IMR-90 (cell line): ENCODE data around the gene HLX. TPM values are rescaled to one million over a fixed set of nuclear protein-coding genes. Genes with fewer than 3 reads are reported as not detected.

Experiments used
- ATAC-seq: fragments of 200-7000 bp; cut with Tn5 transposase; 2 replicates; pipeline ENCODE4 v1.9.1; 2020; ENCODE audit warnings: low read depth, mild to moderate bottlenecking, moderate library complexity
- BruUV-seq: library from RNA; stranded (reverse); fragments of 400-500 nt; replicated peaks from 2 replicates; lab custom pipeline; 2021; lab: Mats Ljungman, UMichigan
- CTCF ChIA-PET: fragments of 300-600 bp; formaldehyde crosslinking; extraction: SDS; loops from one replicate; lab custom pipeline; 2021; ENCODE audit warnings: antibody characterized with exemption; lab: Yijun Ruan, JAX
- POLR2A ChIA-PET: fragments of 300-600 bp; sonication (Branson Sonifier 250); formaldehyde crosslinking; loops from one replicate; lab custom pipeline; 2022; ENCODE audit warnings: antibody characterized with exemption; ENCODE audit not compliant: unreplicated experiment; lab: Charles Lee
- DNase-seq: peaks from one replicate; pipeline ENCODE4 v3.0.0; 2013
- H2AFZ ChIP-seq: replicated peaks from 2 replicates; pipeline ENCODE3; 2013; ENCODE audit warnings: low read length, mild to moderate bottlenecking; ENCODE audit not compliant: poor library complexity
- H2AK5ac ChIP-seq: 2 replicates; pipeline ENCODE4 v1.6.1; 2013; ENCODE audit warnings: low read depth, low read length, inconsistent platforms
- H2AK9ac ChIP-seq: replicated peaks from 2 replicates; pipeline ENCODE3; 2013; ENCODE audit warnings: mild to moderate bottlenecking, low read depth, low read length, moderate library complexity; ENCODE audit not compliant: poor library complexity
- H2BK120ac ChIP-seq: 2 replicates; pipeline ENCODE4 v1.6.1; 2013; ENCODE audit warnings: low read depth, low read length, inconsistent platforms
- H2BK15ac ChIP-seq: 3 replicates; pipeline ENCODE4 v1.6.1; 2013; ENCODE audit warnings: low read depth, low read length, inconsistent platforms
- H2BK20ac ChIP-seq: 2 replicates; pipeline ENCODE4 v1.6.1; 2013; ENCODE audit warnings: low read depth, mild to moderate bottlenecking, inconsistent platforms, low read length, moderate library complexity
- H2BK5ac ChIP-seq: 2 replicates; pipeline ENCODE4 v1.6.1; 2013; ENCODE audit warnings: mild to moderate bottlenecking, low read depth, low read length, inconsistent platforms; ENCODE audit not compliant: poor library complexity, severe bottlenecking
- H3K14ac ChIP-seq: replicated peaks from 2 replicates; pipeline ENCODE4 v1.6.1; 2013; ENCODE audit warnings: low read depth, low read length, inconsistent platforms
- H3K18ac ChIP-seq: 2 replicates; pipeline ENCODE4 v1.6.1; 2013; ENCODE audit warnings: low read depth, low read length, control low read depth
- H3K23ac ChIP-seq: 2 replicates; pipeline ENCODE4 v1.6.1; 2013; ENCODE audit warnings: low read depth, low read length, inconsistent platforms
- H3K27ac ChIP-seq: 2 replicates; pipeline ENCODE4 v1.5.1; 2013; ENCODE audit warnings: mild to moderate bottlenecking, control low read depth, low read length; ENCODE audit not compliant: insufficient read depth
- H3K27me3 ChIP-seq: 2 replicates; pipeline ENCODE4 v1.6.1; 2013; ENCODE audit warnings: low read length; ENCODE audit not compliant: control insufficient read depth, insufficient read depth
- H3K36me3 ChIP-seq: 2 replicates; pipeline ENCODE4 v1.6.1; 2013; ENCODE audit warnings: low read length, mixed read lengths; ENCODE audit not compliant: control insufficient read depth, insufficient read depth
- H3K4ac ChIP-seq: 2 replicates; pipeline ENCODE4 v1.6.1; 2013; ENCODE audit warnings: low read depth, low read length, inconsistent platforms
- H3K4me1 ChIP-seq: 2 replicates; pipeline ENCODE4 v1.6.1; 2013; ENCODE audit warnings: low read length, mixed read lengths; ENCODE audit not compliant: control insufficient read depth, insufficient read depth
- H3K4me2 ChIP-seq: 2 replicates; pipeline ENCODE4 v1.6.1; 2013; ENCODE audit warnings: low read depth, mild to moderate bottlenecking, control low read depth, low read length, moderate library complexity
- H3K4me3 ChIP-seq: 2 replicates; pipeline ENCODE4 v1.5.1; 2013; ENCODE audit warnings: low read depth, mild to moderate bottlenecking, control low read depth, low read length, moderate library complexity; ENCODE audit not compliant: insufficient read depth
- H3K56ac ChIP-seq: 2 replicates; pipeline ENCODE4 v1.6.1; 2013; ENCODE audit warnings: low read length, inconsistent platforms; ENCODE audit not compliant: insufficient read depth; ENCODE audit errors: extremely low read depth
- H3K79me1 ChIP-seq, 2 experiments: 2 replicates each; pipeline ENCODE4 v1.6.1; 2013; ENCODE audit warnings: low read length in 2 of 2, inconsistent platforms in 1 of 2, low read depth in 1 of 2
- H3K9ac ChIP-seq: 2 replicates; pipeline ENCODE4 v1.6.1; 2013; ENCODE audit warnings: low read depth, low read length, control low read depth
- H3K9me1 ChIP-seq: 2 replicates; pipeline ENCODE4 v1.6.1; 2013; ENCODE audit warnings: low read length, inconsistent platforms; ENCODE audit not compliant: insufficient read depth
- H3K9me3 ChIP-seq: 2 replicates; pipeline ENCODE4 v1.6.1; 2013; ENCODE audit warnings: low read length; ENCODE audit not compliant: control insufficient read depth, insufficient read depth
- H4K20me1 ChIP-seq: 2 replicates; pipeline ENCODE4 v1.6.1; 2013; ENCODE audit warnings: low read length, inconsistent platforms; ENCODE audit not compliant: insufficient read depth
- H4K5ac ChIP-seq: 2 replicates; pipeline ENCODE4 v1.6.1; 2013; ENCODE audit warnings: mild to moderate bottlenecking, low read depth, low read length, control low read depth
- H4K8ac ChIP-seq, 2 experiments: 2 replicates each; pipeline ENCODE4 v1.6.1; 2013; ENCODE audit warnings: low read depth in 2 of 2, low read length in 2 of 2, control low read depth in 1 of 2, inconsistent platforms in 1 of 2
- H4K91ac ChIP-seq: 2 replicates; pipeline ENCODE4 v1.6.1; 2013; ENCODE audit warnings: low read depth, low read length, inconsistent platforms; ENCODE audit not compliant: insufficient read depth
- BHLHE40 ChIP-seq: fragments of 150-350 bp; IDR thresholded peaks from 2 replicates; pipeline ENCODE4 v1.6.1; 2016; ENCODE audit warnings: mild to moderate bottlenecking, low read depth, low read length
- CEBPB ChIP-seq: IDR thresholded peaks from 2 replicates; pipeline ENCODE4 v1.6.1; 2012; ENCODE audit warnings: low read depth, low read length, improper control_type of control experiment
- CHD1 ChIP-seq: IDR thresholded peaks from 2 replicates; pipeline ENCODE4 v1.6.1; 2012; ENCODE audit warnings: low read depth, low read length, improper control_type of control experiment
- FOS ChIP-seq: fragments of 150-350 bp; IDR thresholded peaks from 2 replicates; pipeline ENCODE4 v1.6.1; 2016; ENCODE audit warnings: low read depth, low read length
- MAFK ChIP-seq: IDR thresholded peaks from 2 replicates; pipeline ENCODE4 v1.6.1; 2012; ENCODE audit warnings: low read depth, low read length, improper control_type of control experiment
- MAZ ChIP-seq: IDR thresholded peaks from 2 replicates; pipeline ENCODE4 v1.6.1; 2012; ENCODE audit warnings: low read depth, mild to moderate bottlenecking, low read length, improper control_type of control experiment, moderate library complexity, borderline replicate concordance
- MXI1 ChIP-seq: IDR thresholded peaks from 2 replicates; pipeline ENCODE4 v1.6.1; 2012; ENCODE audit warnings: low read depth, mild to moderate bottlenecking, low read length, moderate library complexity, borderline replicate concordance
- NFE2L2 ChIP-seq: fragments of 150-350 bp; IDR thresholded peaks from 2 replicates; pipeline ENCODE4 v1.6.1; 2016; ENCODE audit warnings: low read depth, mild to moderate bottlenecking, low read length
- POLR2A ChIP-seq: IDR thresholded peaks from 2 replicates; pipeline ENCODE4 v1.6.1; 2012; ENCODE audit warnings: mild to moderate bottlenecking, low read depth, low read length
- RAD21 ChIP-seq: IDR thresholded peaks from 2 replicates; pipeline ENCODE4 v1.6.1; 2012; ENCODE audit warnings: low read length, improper control_type of control experiment
- RCOR1 ChIP-seq: IDR thresholded peaks from 2 replicates; pipeline ENCODE4 v1.6.1; 2012; ENCODE audit warnings: mild to moderate bottlenecking, low read length, improper control_type of control experiment; ENCODE audit not compliant: insufficient replicate concordance
- RFX5 ChIP-seq: IDR thresholded peaks from 2 replicates; pipeline ENCODE4 v1.8.0; 2012; ENCODE audit warnings: low read depth, mild to moderate bottlenecking, low read length, moderate library complexity
- SMC3 ChIP-seq: fragments of 150-350 bp; IDR thresholded peaks from 2 replicates; pipeline ENCODE4 v1.6.1; 2016; ENCODE audit warnings: low read depth, mild to moderate bottlenecking, antibody characterized with exemption, low read length, moderate library complexity
- WGBS, 2 experiments: methylation state at CpG; one replicate each; pipeline versions ENCODE4 v1.1.5 to v1.1.7; 2013; ENCODE audit warnings: missing lambda C conversion rate in 2 of 2; ENCODE audit not compliant: insufficient read length in 1 of 2; ENCODE audit errors: extremely low coverage in 2 of 2; 5-methylcytosine and 5-hydroxymethylcytosine counted together
- dilution Hi-C: fragments of 300-500 bp; cut with HindIII; formaldehyde crosslinking; loops from one replicate; pipeline ENCODE4 v1.14.3; 2018; ENCODE audit warnings: low sequenced_read_pairs; ENCODE audit not compliant: unreplicated experiment
- in situ Hi-C: fragments of 300-500 bp; cut with MboI; formaldehyde crosslinking; loops from 3 replicates; pipeline ENCODE4 v1.14.3; 2019; ENCODE audit warnings: low sequenced_read_pairs, inconsistent platforms, mixed read lengths
- intact Hi-C: fragments of 100-400 bp; cut with micrococcal nuclease; formaldehyde crosslinking; loops from 2 replicates; pipeline ENCODE4 v1.10.0; 2022
- polyA plus RNA-seq, 3 experiments: library from polyadenylated mRNA; depleted of rRNA; stranded (reverse); fragments of >200 nt; gene quantifications; 2 replicates each; pipeline ENCODE4 v1.2.3, GENCODE V29; 2012; ENCODE audit warnings: low replicate concordance in 1 of 3
- total RNA-seq: library from RNA; depleted of rRNA; stranded (reverse); fragments of >200 nt; gene quantifications from 2 replicates; pipeline ENCODE4 v1.2.3, GENCODE V29; 2012
- TF ChIP-seq, protein P1 (sequence below): fragments of 150-350 bp; IDR thresholded peaks from 2 replicates; pipeline ENCODE4 v1.6.1; 2017; ENCODE audit warnings: mild to moderate bottlenecking, antibody characterized with exemption, low read length, low read depth
- TF ChIP-seq, protein P2 (sequence below): fragments of 150-350 bp; IDR thresholded peaks from 2 replicates; pipeline ENCODE4 v1.6.1; 2016; ENCODE audit warnings: low read depth, mild to moderate bottlenecking, low read length, moderate library complexity, borderline replicate concordance
- TF ChIP-seq, protein P3 (sequence below): conservative IDR thresholded peaks from 2 replicates; pipeline ENCODE4 v1.5.1; 2012; ENCODE audit warnings: mild to moderate bottlenecking, low read depth, low read length, improper control_type of control experiment

HLX gene
- total and polyA plus RNA-seq, 2 of the 4 experiments (the other 2 are of a cell fraction), result 4.3 to 6.1 TPM

DNA sequence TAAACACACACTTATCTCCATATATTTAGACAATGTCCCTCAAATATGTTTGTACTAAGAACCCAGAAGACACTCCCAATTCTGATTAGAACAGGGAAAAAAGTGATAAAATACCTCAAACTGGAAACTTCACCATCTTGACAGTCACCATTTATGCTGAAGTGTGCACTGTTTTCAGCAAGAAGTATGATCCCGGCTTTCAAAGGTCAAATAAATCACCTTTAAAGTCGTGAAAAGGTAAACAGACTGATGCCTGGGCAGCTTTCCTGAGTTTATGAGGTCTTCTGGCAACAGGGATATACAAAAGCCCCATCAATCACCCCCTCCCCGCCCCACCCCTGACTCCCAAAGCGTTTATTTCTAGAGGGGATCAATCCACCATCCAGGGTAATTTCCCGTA lies 37.9 kb downstream of the HLX start:
- 14% methylated on average over 2 of the region's 5 CpGs; no CpG with 5 or more reads in 1 of the 2 experiments for WGBS, 2 experiments
- POLR2A ChIA-PET, result no interaction called here
- Histone ChIP-seq H2BK5ac (no peak overlapping the region), H2AK5ac (no peak overlapping the region), H2BK120ac (no peak overlapping the region), H3K36me3 (no peaks in the 10 kb centered on the region), H3K9me1 (no peaks in the 10 kb centered on the region), H4K8ac (no peak overlapping the region), H4K5ac (no peak overlapping the region), H3K4me2 (no peak overlapping the region), H4K91ac (no peak overlapping the region), H4K20me1 (no peaks in the 10 kb centered on the region), H3K4me3 (no peak overlapping the region), H3K27ac (no peak overlapping the region), H2BK15ac (no peak overlapping the region), H3K79me1 (no peaks in the 10 kb centered on the region), H3K9me3 (no peaks in the 10 kb centered on the region), H3K23ac (no peak overlapping the region), H3K14ac (no peak overlapping the region), H3K56ac (no peak overlapping the region), H3K4ac (no peak overlapping the region), H3K4me1 (0 out of 2 replicates have a peak, but pooled peaks cover 3% of the 10 kb centered on the region), H2AK9ac (no peak overlapping the region), H3K27me3 (peaks cover 12% of the 10 kb centered on the region), H2AFZ (no peak overlapping the region), H2BK20ac (no peak overlapping the region), H3K9ac (no peak overlapping the region), H3K18ac (no peak overlapping the region)
- in situ Hi-C loops, result no loop called here
- CTCF ChIA-PET, result no interaction called here
- intact Hi-C loops, result no loop called here
- DNase-seq (no peak), ATAC-seq (no peak)
- no TSS peak for BruUV-seq
- TF ChIP-seq, protein P1, sequence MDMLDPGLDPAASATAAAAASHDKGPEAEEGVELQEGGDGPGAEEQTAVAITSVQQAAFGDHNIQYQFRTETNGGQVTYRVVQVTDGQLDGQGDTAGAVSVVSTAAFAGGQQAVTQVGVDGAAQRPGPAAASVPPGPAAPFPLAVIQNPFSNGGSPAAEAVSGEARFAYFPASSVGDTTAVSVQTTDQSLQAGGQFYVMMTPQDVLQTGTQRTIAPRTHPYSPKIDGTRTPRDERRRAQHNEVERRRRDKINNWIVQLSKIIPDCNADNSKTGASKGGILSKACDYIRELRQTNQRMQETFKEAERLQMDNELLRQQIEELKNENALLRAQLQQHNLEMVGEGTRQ, result no peak
- TF ChIP-seq SMC3, result no peak
- TF ChIP-seq BHLHE40, result no peak
- TF ChIP-seq CHD1, result no peak
- no peak for TF ChIP-seq MAFK
- no peak for TF ChIP-seq RAD21
- TF ChIP-seq RFX5, result no peak
- no peak for TF ChIP-seq RCOR1
- TF ChIP-seq FOS, result no peak
- no peak for TF ChIP-seq POLR2A
- TF ChIP-seq NFE2L2, result no peak
- no peak for TF ChIP-seq MAZ
- TF ChIP-seq, protein P2, sequence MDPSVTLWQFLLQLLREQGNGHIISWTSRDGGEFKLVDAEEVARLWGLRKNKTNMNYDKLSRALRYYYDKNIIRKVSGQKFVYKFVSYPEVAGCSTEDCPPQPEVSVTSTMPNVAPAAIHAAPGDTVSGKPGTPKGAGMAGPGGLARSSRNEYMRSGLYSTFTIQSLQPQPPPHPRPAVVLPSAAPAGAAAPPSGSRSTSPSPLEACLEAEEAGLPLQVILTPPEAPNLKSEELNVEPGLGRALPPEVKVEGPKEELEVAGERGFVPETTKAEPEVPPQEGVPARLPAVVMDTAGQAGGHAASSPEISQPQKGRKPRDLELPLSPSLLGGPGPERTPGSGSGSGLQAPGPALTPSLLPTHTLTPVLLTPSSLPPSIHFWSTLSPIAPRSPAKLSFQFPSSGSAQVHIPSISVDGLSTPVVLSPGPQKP, result no peak
- TF ChIP-seq CEBPB, result no peak
- TF ChIP-seq, protein P3, sequence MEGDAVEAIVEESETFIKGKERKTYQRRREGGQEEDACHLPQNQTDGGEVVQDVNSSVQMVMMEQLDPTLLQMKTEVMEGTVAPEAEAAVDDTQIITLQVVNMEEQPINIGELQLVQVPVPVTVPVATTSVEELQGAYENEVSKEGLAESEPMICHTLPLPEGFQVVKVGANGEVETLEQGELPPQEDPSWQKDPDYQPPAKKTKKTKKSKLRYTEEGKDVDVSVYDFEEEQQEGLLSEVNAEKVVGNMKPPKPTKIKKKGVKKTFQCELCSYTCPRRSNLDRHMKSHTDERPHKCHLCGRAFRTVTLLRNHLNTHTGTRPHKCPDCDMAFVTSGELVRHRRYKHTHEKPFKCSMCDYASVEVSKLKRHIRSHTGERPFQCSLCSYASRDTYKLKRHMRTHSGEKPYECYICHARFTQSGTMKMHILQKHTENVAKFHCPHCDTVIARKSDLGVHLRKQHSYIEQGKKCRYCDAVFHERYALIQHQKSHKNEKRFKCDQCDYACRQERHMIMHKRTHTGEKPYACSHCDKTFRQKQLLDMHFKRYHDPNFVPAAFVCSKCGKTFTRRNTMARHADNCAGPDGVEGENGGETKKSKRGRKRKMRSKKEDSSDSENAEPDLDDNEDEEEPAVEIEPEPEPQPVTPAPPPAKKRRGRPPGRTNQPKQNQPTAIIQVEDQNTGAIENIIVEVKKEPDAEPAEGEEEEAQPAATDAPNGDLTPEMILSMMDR, result no peak
- TF ChIP-seq MXI1, result no peak
- dilution Hi-C loops, result no loop called here
